ENCODE measurements around the gene HNRNPA0. TPM values are rescaled to one million over a fixed set of nuclear protein-coding genes. Genes with fewer than 3 reads are reported as not detected.

HNRNPA0 gene
- polyA plus RNA-seq, 4 donors, result 17.6 to 39.6 (median 28.2) TPM

- WGBS, 3 donors, result 76 to 86% (median 81%) methylated on average over 7 of the region's 7 CpGs
- no peaks in the 10 kb centered on the region for H3K36me3 ChIP-seq (ENCODE audit: control insufficient read depth in 3 of 3, insufficient read depth in 2 of 3, low read depth in 1 of 3, low read length in 3 of 3)
- no peaks in the 10 kb centered on the region for H3K9me3 ChIP-seq (ENCODE audit: control insufficient read depth in 2 of 2, insufficient read depth in 1 of 2, low read depth in 1 of 2, low read length in 1 of 2)
- no peak for DNase-seq
- H3K4me1 ChIP-seq (ENCODE audit: control insufficient read depth in 3 of 3, insufficient read depth in 2 of 3, low read depth in 1 of 3, low read length in 2 of 3), result no peaks in the 10 kb centered on the region
- FAIRE-seq, result no peak
- H3K27ac ChIP-seq (ENCODE audit: low read depth in 1 of 3, low read length in 2 of 3), result no peak overlapping the region
- H3K27me3 ChIP-seq (ENCODE audit: control insufficient read depth in 3 of 3, insufficient read depth in 3 of 3, low read length in 3 of 3), result no peaks in the 10 kb centered on the region
- H3K4me3 ChIP-seq (ENCODE audit: low read depth in 1 of 3, low read length in 3 of 3), result no peak overlapping the region
Measured at GRCh38 chr5:137760719-137761516, 6.8 kb upstream of the HNRNPA0 start.

- WGBS, 3 donors, result 96 to 98% (median 98%) methylated on average over 4 of the region's 4 CpGs
- H3K27me3 ChIP-seq (ENCODE audit: control insufficient read depth in 3 of 3, insufficient read depth in 3 of 3, low read length in 3 of 3), result no peaks in the 10 kb centered on the region
- no peaks in the 10 kb centered on the region for H3K4me1 ChIP-seq (ENCODE audit: control insufficient read depth in 3 of 3, insufficient read depth in 2 of 3, low read depth in 1 of 3, low read length in 2 of 3)
- no peaks in the 10 kb centered on the region for H3K36me3 ChIP-seq (ENCODE audit: control insufficient read depth in 3 of 3, insufficient read depth in 2 of 3, low read depth in 1 of 3, low read length in 3 of 3)
- no peak overlapping the region for H3K27ac ChIP-seq (ENCODE audit: low read depth in 1 of 3, low read length in 2 of 3)
- H3K4me3 ChIP-seq (ENCODE audit: low read depth in 1 of 3, low read length in 3 of 3), result no peak overlapping the region
- FAIRE-seq, result no peak
- no peak for DNase-seq
- no peaks in the 10 kb centered on the region for H3K9me3 ChIP-seq (ENCODE audit: control insufficient read depth in 2 of 2, insufficient read depth in 1 of 2, low read depth in 1 of 2, low read length in 1 of 2)
Measured at GRCh38 chr5:137760294-137760693, 6.1 kb upstream of the HNRNPA0 start.

- Histone ChIP-seq H3K36me3 (ENCODE audit: control insufficient read depth in 3 of 3, insufficient read depth in 2 of 3, low read depth in 1 of 3, low read length in 3 of 3) (no peaks in the 10 kb centered on the region), H3K27me3 (ENCODE audit: control insufficient read depth in 3 of 3, insufficient read depth in 3 of 3, low read length in 3 of 3) (no peaks in the 10 kb centered on the region), H3K4me3 (ENCODE audit: low read depth in 1 of 3, low read length in 3 of 3) (no peak overlapping the region), H3K9me3 (ENCODE audit: control insufficient read depth in 2 of 2, insufficient read depth in 1 of 2, low read depth in 1 of 2, low read length in 1 of 2) (no peaks in the 10 kb centered on the region), H3K4me1 (ENCODE audit: control insufficient read depth in 3 of 3, insufficient read depth in 2 of 3, low read depth in 1 of 3, low read length in 2 of 3) (peaks cover 0 to 3% (median 0%) of the 10 kb centered on the region in 3 donors), H3K27ac (ENCODE audit: low read depth in 1 of 3, low read length in 2 of 3) (no peak overlapping the region)
- DNase-seq (no peak), FAIRE-seq (no peak)
- 59 to 70% (median 59%) methylated on average over 6 of the region's 6 CpGs for WGBS, 3 donors
Measured at GRCh38 chr5:137758715-137759306, 4.6 kb upstream of the HNRNPA0 start.

DNA sequence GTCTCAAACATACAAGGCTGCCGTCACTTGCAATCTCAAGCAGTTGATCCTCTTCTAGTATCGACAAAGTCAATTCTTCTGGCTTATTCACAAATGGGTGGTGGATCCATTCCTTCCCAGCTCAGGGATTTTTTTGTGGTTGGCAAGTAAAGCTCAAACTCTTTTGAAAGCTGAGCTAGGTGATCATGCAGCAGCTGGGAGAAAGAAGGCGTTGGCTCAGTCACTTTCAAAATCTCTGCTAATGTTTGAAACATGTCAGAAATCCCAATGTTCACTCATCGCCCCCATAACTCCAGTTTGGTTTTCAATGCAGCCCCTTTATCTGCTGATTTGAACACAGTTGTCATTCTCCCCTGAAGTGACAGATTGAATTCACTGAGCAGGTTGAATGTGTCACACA lies 4.0 kb upstream of the HNRNPA0 start:
- no peak overlapping the region for H3K27ac ChIP-seq (ENCODE audit: low read depth in 1 of 3, low read length in 2 of 3)
- DNase-seq, result no peak
- no peaks in the 10 kb centered on the region for H3K9me3 ChIP-seq (ENCODE audit: control insufficient read depth in 2 of 2, insufficient read depth in 1 of 2, low read depth in 1 of 2, low read length in 1 of 2)
- H3K36me3 ChIP-seq (ENCODE audit: control insufficient read depth in 3 of 3, insufficient read depth in 2 of 3, low read depth in 1 of 3, low read length in 3 of 3), result peaks cover 0 to under 1% (median 0%) of the 10 kb centered on the region in 3 donors
- 77 to 94% (median 88%) methylated on average over 4 of the region's 4 CpGs for WGBS, 3 donors
- H3K4me3 ChIP-seq (ENCODE audit: low read depth in 1 of 3, low read length in 3 of 3), result no peak overlapping the region
- peaks cover 0 to 3% (median 0%) of the 10 kb centered on the region in 3 donors for H3K4me1 ChIP-seq (ENCODE audit: control insufficient read depth in 3 of 3, insufficient read depth in 2 of 3, low read depth in 1 of 3, low read length in 2 of 3)
- FAIRE-seq, result no peak
- H3K27me3 ChIP-seq (ENCODE audit: control insufficient read depth in 3 of 3, insufficient read depth in 3 of 3, low read length in 3 of 3), result no peaks in the 10 kb centered on the region

DNA sequence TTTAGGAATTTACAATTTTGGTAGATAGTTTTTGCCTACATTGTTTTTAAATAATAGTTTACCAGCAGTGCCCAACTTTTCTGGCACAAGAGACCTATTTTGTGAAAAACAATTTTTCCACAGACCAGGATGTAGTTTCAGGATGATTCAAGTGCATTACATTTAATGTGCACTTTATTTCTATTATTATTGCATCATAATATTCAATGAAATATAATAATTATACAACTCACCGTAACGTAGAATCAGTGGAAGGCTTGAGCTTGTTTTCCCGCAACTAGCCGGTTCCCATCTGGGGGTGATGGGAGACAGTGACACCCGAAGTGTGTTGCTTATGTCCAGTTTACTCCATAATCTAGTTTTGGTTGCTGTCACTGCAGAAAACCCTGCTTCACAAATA lies 3.5 kb upstream of the HNRNPA0 start:
- peaks cover 0 to 4% (median 3%) of the 10 kb centered on the region in 3 donors for H3K36me3 ChIP-seq (ENCODE audit: control insufficient read depth in 3 of 3, insufficient read depth in 2 of 3, low read depth in 1 of 3, low read length in 3 of 3)
- 94 to 99% (median 95%) methylated on average over 5 of the region's 5 CpGs for WGBS, 3 donors
- no peaks in the 10 kb centered on the region for H3K9me3 ChIP-seq (ENCODE audit: control insufficient read depth in 2 of 2, insufficient read depth in 1 of 2, low read depth in 1 of 2, low read length in 1 of 2)
- no peak overlapping the region for H3K27ac ChIP-seq (ENCODE audit: low read depth in 1 of 3, low read length in 2 of 3)
- no peak for FAIRE-seq
- H3K4me3 ChIP-seq (ENCODE audit: low read depth in 1 of 3, low read length in 3 of 3), result no peak overlapping the region
- peaks cover 0 to 3% (median 0%) of the 10 kb centered on the region in 3 donors for H3K4me1 ChIP-seq (ENCODE audit: control insufficient read depth in 3 of 3, insufficient read depth in 2 of 3, low read depth in 1 of 3, low read length in 2 of 3)
- DNase-seq, result no peak
- H3K27me3 ChIP-seq (ENCODE audit: control insufficient read depth in 3 of 3, insufficient read depth in 3 of 3, low read length in 3 of 3), result no peaks in the 10 kb centered on the region

DNA sequence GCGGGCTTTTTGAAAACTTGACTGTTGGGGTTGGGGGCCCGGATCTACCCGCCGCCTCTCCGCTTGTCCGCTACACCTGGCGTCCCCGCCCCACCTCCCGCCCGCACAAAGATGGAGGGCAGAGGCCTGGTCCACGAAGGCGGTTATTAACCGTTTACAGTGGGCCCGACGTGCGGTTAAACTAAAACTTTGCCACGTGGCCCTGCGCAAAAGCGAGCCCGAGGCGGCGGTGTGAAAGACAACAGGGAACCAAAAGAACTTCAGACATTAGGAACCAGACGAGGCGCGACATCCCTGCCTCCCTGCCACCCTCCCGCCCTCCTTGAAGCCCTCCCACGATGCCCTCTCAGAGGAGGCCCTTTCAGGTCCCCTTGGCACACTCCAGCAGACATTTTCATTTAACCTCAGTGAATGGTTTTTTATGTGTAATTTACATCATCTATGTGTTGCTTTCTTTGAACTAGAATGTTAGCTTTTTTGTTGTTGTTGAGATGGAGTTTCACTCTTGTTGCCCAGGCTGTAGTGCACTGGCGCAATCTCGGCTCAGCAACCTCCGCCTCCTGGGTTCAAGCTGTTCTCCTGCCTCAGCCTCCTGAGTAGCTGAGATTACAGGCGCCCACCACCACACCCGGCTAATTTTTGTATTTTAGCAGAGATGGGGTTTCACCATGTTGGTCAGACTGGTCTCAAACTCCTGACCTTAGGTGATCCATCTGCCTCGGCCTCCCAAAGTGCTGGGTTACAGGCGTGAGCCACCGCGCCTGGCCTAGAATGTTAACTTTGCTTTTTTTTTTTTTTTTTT lies 999 bp upstream of the HNRNPA0 start:
- FAIRE-seq, result no peak
- H3K4me3 ChIP-seq (ENCODE audit: low read depth in 1 of 3, low read length in 3 of 3), result peak overlapping the region; percentile 85 to 97 (median 96)
- 27 to 30% (median 27%) methylated on average over 36 of the region's 36 CpGs for WGBS, 3 donors
- no peaks in the 10 kb centered on the region for H3K27me3 ChIP-seq (ENCODE audit: control insufficient read depth in 3 of 3, insufficient read depth in 3 of 3, low read length in 3 of 3)
- no peaks in the 10 kb centered on the region for H3K9me3 ChIP-seq (ENCODE audit: control insufficient read depth in 2 of 2, insufficient read depth in 1 of 2, low read depth in 1 of 2, low read length in 1 of 2)
- H3K4me1 ChIP-seq (ENCODE audit: control insufficient read depth in 3 of 3, insufficient read depth in 2 of 3, low read depth in 1 of 3, low read length in 2 of 3), result peaks cover 0 to 6% (median 2%) of the 10 kb centered on the region in 3 donors
- DNase-seq, result no peak
- H3K27ac ChIP-seq (ENCODE audit: low read depth in 1 of 3, low read length in 2 of 3), result peak overlapping the region; percentile 92 to 100 (median 100)
- peaks cover 0 to 4% (median 3%) of the 10 kb centered on the region in 3 donors for H3K36me3 ChIP-seq (ENCODE audit: control insufficient read depth in 3 of 3, insufficient read depth in 2 of 3, low read depth in 1 of 3, low read length in 3 of 3)

DNA sequence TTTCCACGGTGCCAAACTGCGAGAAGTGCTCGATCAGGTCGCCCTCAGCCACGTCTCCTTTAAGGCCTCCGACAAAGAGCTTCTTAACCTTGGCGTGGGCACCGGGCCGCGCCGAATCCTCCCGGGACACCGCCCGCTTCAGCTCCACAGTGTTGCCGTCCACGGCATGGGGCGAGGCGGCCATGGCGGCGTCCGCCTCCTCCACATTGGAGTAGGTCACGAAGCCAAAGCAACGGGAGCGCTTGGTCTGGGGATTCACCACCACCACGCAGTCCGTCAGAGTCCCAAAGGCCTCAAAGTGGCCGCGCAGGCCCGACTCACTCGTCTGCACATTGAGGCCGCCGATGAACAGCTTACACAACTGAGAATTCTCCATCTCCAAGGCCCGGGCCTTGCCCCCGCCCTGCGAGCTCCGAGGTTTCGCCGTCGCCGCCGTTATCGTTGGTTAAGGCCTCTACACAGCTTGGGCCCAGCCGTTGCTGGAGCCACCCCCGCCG lies 424 bp downstream of the HNRNPA0 start:
- Histone ChIP-seq H3K4me1 (ENCODE audit: control insufficient read depth in 3 of 3, insufficient read depth in 2 of 3, low read depth in 1 of 3, low read length in 2 of 3) (peaks cover 0 to 9% (median 2%) of the 10 kb centered on the region in 3 donors), H3K36me3 (ENCODE audit: control insufficient read depth in 3 of 3, insufficient read depth in 2 of 3, low read depth in 1 of 3, low read length in 3 of 3) (peaks cover 0 to 4% (median 3%) of the 10 kb centered on the region in 3 donors), H3K27me3 (ENCODE audit: control insufficient read depth in 3 of 3, insufficient read depth in 3 of 3, low read length in 3 of 3) (no peaks in the 10 kb centered on the region), H3K27ac (ENCODE audit: low read depth in 1 of 3, low read length in 2 of 3) (peak overlapping the region; percentile 98 to 100 (median 100)), H3K4me3 (ENCODE audit: low read depth in 1 of 3, low read length in 3 of 3) (peak overlapping the region; percentile 85 to 97 (median 96)), H3K9me3 (ENCODE audit: control insufficient read depth in 2 of 2, insufficient read depth in 1 of 2, low read depth in 1 of 2, low read length in 1 of 2) (no peaks in the 10 kb centered on the region)
- 0% methylated on average over 43 to 45 of the region's 45 CpGs for whole genome bisulfite sequencing, 3 donors
- FAIRE-seq, result no peak
- no peak for DNase-seq
